Right lobe of liver (tissue), 6 donors: ENCODE measurements around the gene CLEC2L. TPM values are rescaled to one million over a fixed set of nuclear protein-coding genes. Genes with fewer than 3 reads are reported as not detected.

Source experiments
- ATAC-seq, 4 donors: fragments of 200-7000 bp; cut with Tn5 transposase; one replicate each; pipeline ENCODE4 v1.9.1; 2020; ENCODE audit warnings: mild to moderate bottlenecking in 4 of 4, moderate library complexity in 4 of 4
- DNase-seq, 3 donors: peaks; one replicate each; pipeline ENCODE4 v3.0.0-alpha.2; 2020
- H3K27ac ChIP-seq, 3 donors: fragments of 200-600 bp; one replicate each; pipeline ENCODE4 v1.8.0; 2022
- H3K27me3 ChIP-seq, 2 donors: fragments of 200-600 bp; one replicate each; pipeline ENCODE4 v1.8.0; 2022
- H3K36me3 ChIP-seq, 4 donors: fragments of 200-600 bp; sonication (generic) in 1 of 4; one replicate each; pipeline versions ENCODE4 v1.5.1 to v1.8.0; 2017 to 2022; ENCODE audit warnings: control low read depth in 1 of 4
- H3K4me1 ChIP-seq, 4 donors: fragments of 200-600 bp; sonication (generic) in 1 of 4; one replicate each; pipeline versions ENCODE4 v1.5.1 to v1.8.0; 2017 to 2022; ENCODE audit warnings: control low read depth in 1 of 4
- H3K4me3 ChIP-seq, 3 donors: fragments of 200-600 bp; one replicate each; pipeline ENCODE4 v1.8.0; 2022
- H3K9me3 ChIP-seq, 4 donors: fragments of 200-600 bp; sonication (generic) in 1 of 4; one replicate each; pipeline versions ENCODE4 v1.5.1 to v1.8.0; 2017 to 2022; ENCODE audit warnings: control low read depth in 1 of 4
- POLR2A ChIP-seq: fragments of 450-650 bp; IDR thresholded peaks from one replicate; pipeline ENCODE4 v1.6.1; 2017; ENCODE audit warnings: antibody characterized with exemption, mild to moderate bottlenecking
- WGBS: methylation state at CpG from one replicate; pipeline ENCODE4 v1.1.6; 2018; ENCODE audit warnings: low coverage, low lambda C conversion rate; ENCODE audit not compliant: insufficient coverage; ENCODE audit errors: missing lambda C conversion rate; 5-methylcytosine and 5-hydroxymethylcytosine counted together
- intact Hi-C, 2 donors: fragments of 100-400 bp; cut with DNase I; formaldehyde crosslinking; loops; one replicate each; pipeline versions ENCODE4 v1.11.2 to v1.14.1; 2022
- total RNA-seq, 6 experiments: library from RNA; depleted of rRNA in 2 of 6; stranded (reverse); fragments of >200 nt in 2 of 6; fragmentation: NEBNext Ultra II Directional in 3 of 6; extraction: Animal tissue kit (Norgen Biotek cat#: 25700) in 3 of 6; gene quantifications; one replicate each; pipeline versions ENCODE4 v1.1.0 to v1.2.4, GENCODE V29; 2016 to 2023
- TF ChIP-seq, protein P1 (sequence below), 4 donors: fragments of 200-600 bp in 3 of 4; fragments of 450-650 bp in 1 of 4; IDR thresholded peaks; one replicate each; pipeline versions ENCODE4 v1.5.1 to v1.8.0; 2016 to 2022; ENCODE audit warnings: antibody characterized with exemption in 4 of 4, mild to moderate bottlenecking in 2 of 4
- donor health status: DM: no; HTN: yes; CAD: no.
- donor health status: DM: no; HTN: no; CAD: no.
- donor health status: DM: no; HTN: no; CAD: no.
- donor health status: DM: no; HTN: yes; CAD: no.
- donor health status: DM: no; HTN: yes; CAD: no.

CLEC2L gene
- total RNA-seq, 6 experiments from 2014 or later, result not detected

DNA sequence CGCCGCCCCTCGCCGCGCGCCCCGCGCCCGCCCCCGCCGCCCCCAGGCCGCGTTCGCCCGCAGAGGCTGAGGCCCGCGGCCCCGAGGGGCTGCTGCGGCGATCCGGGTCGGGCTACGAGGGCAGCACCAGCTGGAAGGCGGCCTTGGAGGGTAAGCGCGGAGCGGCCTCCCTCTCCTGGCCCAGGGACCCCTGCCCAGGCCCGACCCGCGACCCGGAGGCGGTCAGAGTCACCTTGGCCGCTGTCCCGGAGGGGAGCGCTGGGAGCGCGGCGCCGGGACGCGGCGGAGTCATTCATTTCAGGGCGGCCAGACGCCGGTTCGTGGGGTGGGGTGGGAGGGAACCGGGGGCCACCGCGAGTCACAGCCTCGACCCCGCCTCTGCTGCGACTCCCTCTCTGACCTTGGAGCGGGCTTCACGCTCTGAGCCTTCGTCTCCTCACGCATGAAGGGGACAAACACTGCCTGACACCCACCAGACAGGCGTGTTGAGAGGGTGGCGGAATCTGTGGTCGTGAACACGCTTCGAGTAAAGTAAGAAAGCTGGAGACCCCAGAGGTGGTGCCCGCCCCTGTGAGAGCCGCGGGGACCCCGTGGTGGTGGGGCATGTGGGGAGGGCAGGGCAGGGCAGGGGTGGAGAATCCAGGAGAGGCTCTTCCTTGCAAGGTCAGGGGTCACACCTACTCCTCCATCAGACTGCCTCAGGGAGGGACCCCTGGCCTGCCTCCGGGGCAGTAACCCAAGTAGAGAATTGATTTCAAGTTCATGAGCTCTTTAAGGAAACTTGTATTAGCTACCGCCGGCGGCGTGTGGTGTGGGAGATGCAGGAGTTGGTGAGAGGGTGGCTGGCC is 707 bp downstream of the CLEC2L start:
- Histone ChIP-seq H3K36me3 (no peaks in the 10 kb centered on the region), H3K4me3 (no peak overlapping the region), H3K4me1 (no peaks in the 10 kb centered on the region), H3K27ac (no peak overlapping the region), H3K9me3 (no peaks in the 10 kb centered on the region), H3K27me3 (no peaks in the 10 kb centered on the region)
- no peak for ATAC-seq
- TF ChIP-seq, protein P1, sequence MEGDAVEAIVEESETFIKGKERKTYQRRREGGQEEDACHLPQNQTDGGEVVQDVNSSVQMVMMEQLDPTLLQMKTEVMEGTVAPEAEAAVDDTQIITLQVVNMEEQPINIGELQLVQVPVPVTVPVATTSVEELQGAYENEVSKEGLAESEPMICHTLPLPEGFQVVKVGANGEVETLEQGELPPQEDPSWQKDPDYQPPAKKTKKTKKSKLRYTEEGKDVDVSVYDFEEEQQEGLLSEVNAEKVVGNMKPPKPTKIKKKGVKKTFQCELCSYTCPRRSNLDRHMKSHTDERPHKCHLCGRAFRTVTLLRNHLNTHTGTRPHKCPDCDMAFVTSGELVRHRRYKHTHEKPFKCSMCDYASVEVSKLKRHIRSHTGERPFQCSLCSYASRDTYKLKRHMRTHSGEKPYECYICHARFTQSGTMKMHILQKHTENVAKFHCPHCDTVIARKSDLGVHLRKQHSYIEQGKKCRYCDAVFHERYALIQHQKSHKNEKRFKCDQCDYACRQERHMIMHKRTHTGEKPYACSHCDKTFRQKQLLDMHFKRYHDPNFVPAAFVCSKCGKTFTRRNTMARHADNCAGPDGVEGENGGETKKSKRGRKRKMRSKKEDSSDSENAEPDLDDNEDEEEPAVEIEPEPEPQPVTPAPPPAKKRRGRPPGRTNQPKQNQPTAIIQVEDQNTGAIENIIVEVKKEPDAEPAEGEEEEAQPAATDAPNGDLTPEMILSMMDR (IDR thresholded peaks at IDR 0.05), result no peak
- no peak for TF ChIP-seq POLR2A
- no CpG with 5 or more reads among the region's 70 CpGs for WGBS
- intact Hi-C loops, result no loop called here
- DNase-seq, result no peak

DNA sequence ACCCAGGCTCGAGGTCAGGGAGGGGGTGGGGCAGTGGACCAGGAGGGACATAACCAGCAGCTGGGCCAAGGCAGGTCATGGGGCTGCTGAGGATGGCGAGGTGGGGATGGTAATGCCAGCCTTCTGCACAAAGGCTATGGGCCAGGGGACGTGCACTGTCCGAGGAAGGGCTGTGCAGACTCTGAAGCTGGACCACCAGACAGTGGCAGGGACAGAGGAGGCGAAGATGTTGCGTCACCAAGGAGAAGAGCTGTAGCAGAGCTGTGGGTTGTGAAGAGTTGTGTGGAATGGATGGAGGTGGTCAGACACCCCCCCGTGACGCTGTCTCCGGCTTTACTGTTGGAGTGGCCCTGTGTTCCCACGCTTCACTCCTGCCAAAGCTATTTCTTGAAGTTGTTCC is 1.8 kb downstream of the CLEC2L start:
- Histone ChIP-seq H3K9me3 (no peaks in the 10 kb centered on the region), H3K27me3 (no peaks in the 10 kb centered on the region), H3K4me1 (no peaks in the 10 kb centered on the region), H3K27ac (no peak overlapping the region), H3K36me3 (no peaks in the 10 kb centered on the region), H3K4me3 (no peak overlapping the region)
- ATAC-seq (no peak), DNase-seq (no peak)
- intact Hi-C loops, result no loop called here
- WGBS, result 81% methylated on average over 6 of the region's 10 CpGs
- TF ChIP-seq, protein P1 (IDR thresholded peaks at IDR 0.05), result no peak
- TF ChIP-seq POLR2A, result no peak

DNA sequence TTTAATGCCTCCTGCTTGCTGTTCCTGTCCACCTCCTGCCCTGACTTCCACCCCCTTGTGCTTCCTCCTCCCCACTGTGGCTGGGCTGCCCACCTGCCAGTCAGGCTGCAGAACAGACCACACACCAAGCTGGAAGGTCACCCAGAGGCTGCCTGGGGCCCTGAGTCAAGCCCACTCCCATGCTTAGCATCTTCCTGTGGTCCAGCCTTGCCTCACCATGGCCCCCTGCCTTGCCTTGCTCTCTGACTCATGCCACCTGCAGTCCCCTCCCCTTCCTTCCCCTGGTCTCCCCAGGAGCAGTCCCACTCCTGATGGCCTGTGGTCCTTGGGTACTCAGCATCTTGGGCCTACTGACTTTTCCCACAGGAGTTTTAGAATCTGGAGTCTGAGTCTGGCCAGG is 2.3 kb downstream of the CLEC2L start:
- Histone ChIP-seq H3K4me3 (no peak overlapping the region), H3K36me3 (no peaks in the 10 kb centered on the region), H3K9me3 (no peaks in the 10 kb centered on the region), H3K27me3 (no peaks in the 10 kb centered on the region), H3K4me1 (no peaks in the 10 kb centered on the region), H3K27ac (no peak overlapping the region)
- DNase-seq (no peak), ATAC-seq (peak in 1 of 4 donors; percentile 7)
- TF ChIP-seq, protein P1 (IDR thresholded peaks at IDR 0.05), result no peak
- no peak for TF ChIP-seq POLR2A
- intact Hi-C loops, result no loop called here

DNA sequence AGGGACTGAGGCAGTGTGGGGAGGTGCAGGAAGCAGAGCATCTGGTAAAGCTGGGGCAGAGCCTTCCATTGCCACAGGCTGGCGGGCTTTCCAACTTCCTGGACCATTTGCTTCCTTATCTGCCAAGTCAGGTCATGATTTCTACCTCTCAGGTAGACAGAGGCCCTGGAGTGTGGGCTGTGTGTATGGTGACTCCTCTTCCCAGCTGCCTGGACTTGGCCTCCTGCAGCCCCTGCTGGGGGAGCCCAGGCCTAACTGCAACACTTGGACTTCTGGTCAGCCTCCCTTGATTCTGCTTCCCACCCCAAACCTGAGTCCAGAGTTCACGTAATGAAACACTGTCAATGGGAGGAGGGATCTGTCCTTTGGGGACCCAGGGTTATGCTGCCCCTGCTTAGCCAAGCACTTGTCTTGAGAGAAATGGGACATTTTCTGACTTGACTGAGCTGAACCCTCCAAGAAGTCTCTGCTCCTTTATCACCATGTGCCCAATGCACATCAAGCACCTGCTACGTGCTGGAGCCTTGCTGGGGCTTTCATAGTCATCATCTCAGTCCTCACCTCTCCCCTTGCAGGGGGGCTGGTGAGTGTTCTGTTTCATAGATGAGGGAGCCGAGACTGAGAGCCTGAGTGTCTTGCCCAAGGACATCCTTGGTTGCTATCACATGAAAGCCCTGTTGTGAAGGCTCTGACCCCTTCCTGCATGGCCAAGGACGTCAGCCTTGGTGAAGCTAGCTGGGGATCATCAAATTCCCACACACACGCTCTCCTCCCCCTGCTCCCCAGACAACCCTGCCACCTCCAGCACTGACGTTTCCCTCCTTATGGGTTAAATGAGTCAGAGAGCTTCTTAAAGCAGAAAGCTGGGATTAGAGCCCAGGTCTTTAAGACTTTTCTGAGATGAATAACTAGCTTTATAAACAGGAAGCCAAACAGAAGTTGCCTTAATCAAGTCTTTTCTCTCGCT is 3.4 kb downstream of the CLEC2L start:
- TF ChIP-seq, protein P1 (IDR thresholded peaks at IDR 0.05), result no peak
- no peak for TF ChIP-seq POLR2A
- DNase-seq, result no peak
- no peaks in the 10 kb centered on the region for H3K4me1 ChIP-seq
- H3K36me3 ChIP-seq, result no peaks in the 10 kb centered on the region
- intact Hi-C loops, result no loop called here
- no peak overlapping the region for H3K27ac ChIP-seq
- no peak for ATAC-seq
- WGBS, result 38% methylated on average over 3 of the region's 8 CpGs
- no peak overlapping the region for H3K4me3 ChIP-seq
- no peaks in the 10 kb centered on the region for H3K27me3 ChIP-seq
- H3K9me3 ChIP-seq, result no peaks in the 10 kb centered on the region
